T-helper 2 cell (primary cell): ENCODE results near the gene DMP1.
"Not testable (repeated sequence)": the region's sequence is repeated elsewhere in the genome, so short reads cannot be mapped to it uniquely, and the experiment has no call there.

Experiments
- DNase-seq, 5 experiments: peaks; one replicate each; pipeline versions ENCODE4 v3.0.0 to v3.0.0-alpha.2; 2012 to 2022

The DMP1 gene

GRCh38 chr4:87688316-87688715 lies 38.2 kb downstream of the DMP1 start:
- no peak for DNase-seq

DNA sequence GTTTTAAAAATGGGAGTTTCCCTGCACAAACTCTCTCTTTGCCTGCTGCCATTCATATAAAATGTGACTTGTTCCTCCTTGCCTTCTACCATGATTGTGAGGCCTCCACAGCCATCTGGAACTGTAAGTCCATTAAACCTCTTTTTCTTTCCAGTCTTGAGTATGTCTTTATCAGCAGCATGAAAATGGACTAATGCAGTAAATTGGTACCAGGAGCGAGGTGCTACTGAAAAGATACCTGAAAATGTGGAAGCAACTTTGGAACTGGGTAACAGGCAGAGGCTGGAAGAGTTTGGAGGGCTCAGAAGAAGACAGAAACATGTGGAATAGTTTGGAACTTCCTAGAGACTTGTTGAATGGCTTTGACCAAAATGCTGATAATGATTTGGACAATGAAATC lies 40.9 kb downstream of the DMP1 start:
- not testable (repeated sequence) for DNase-seq

- DNase-seq = not testable (repeated sequence)
These were observed 42.0 kb downstream of the DMP1 start for GRCh38 chr4:87692060-87692459.

GRCh38 chr4:87697272-87697671 lies 47.2 kb downstream of the DMP1 start:
- DNase-seq = no peak

GRCh38 chr4:87697945-87698344 lies 47.9 kb downstream of the DMP1 start:
- no peak for DNase-seq

- no peak for DNase-seq
These were observed 48.3 kb downstream of the DMP1 start for GRCh38 chr4:87698394-87698793.

- no peak for DNase-seq
These were observed 53.9 kb downstream of the DMP1 start for GRCh38 chr4:87704001-87704400.

DNA sequence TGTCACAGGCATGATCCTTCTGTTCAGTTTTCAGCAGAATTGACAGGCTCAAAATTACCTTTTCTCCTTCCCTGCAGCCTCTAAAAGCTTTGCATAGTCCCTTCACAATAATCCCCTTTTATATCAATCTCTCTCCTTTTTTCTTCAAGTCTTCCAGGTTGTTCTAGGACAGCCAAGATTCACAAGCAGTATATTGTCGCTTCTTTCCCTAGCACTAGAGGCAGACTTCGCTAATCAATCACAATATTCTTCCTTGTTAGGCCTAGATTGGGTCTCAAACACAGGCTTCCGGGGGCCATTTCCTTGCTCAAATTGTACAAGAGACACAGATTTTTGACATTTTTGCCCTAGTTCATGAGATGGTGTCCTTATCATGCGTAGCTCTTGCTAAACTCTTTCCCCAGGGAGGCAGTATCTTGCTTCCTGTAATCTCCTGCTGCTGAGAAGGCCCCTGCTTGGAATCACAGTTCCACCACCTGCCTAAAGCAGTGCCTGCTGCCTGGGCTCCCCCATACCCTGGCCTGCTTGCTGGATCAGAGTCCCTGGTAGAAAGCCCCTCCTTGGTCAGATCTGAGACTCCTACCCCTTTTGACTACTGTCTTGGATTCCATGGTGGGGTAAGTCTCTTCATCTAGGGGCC lies 57.3 kb downstream of the DMP1 start:
- DNase-seq = no peak
